Kidney epithelial cell (primary cell): ENCODE results near the gene ACP3. TPM values are rescaled to one million over a fixed set of nuclear protein-coding genes. Genes with fewer than 3 reads are reported as not detected.
A peak's percentile ranks its signal among the peaks of the same experiment; 100 is the strongest.

ENCODE experiments used
- DNase-seq: peaks from one replicate; pipeline ENCODE4 v3.0.0-alpha.2; 2010; ENCODE audit warnings: low read depth
- H3K27me3 ChIP-seq: 2 replicates; pipeline ENCODE4 v1.6.0; 2011; ENCODE audit warnings: low read length; ENCODE audit not compliant: control insufficient read depth, insufficient read depth
- H3K36me3 ChIP-seq: 2 replicates; pipeline ENCODE4 v1.5.1; 2011; ENCODE audit warnings: low read length; ENCODE audit not compliant: control insufficient read depth, insufficient read depth
- H3K4me3 ChIP-seq: 2 replicates; pipeline ENCODE4 v1.5.1; 2011; ENCODE audit warnings: low read depth, mild to moderate bottlenecking, control low read depth, low read length
- CTCF ChIP-seq: IDR thresholded peaks from 2 replicates; pipeline ENCODE4 v1.5.1; 2011; ENCODE audit warnings: mild to moderate bottlenecking, moderate library complexity, low read length, control low read depth, inconsistent platforms; ENCODE audit not compliant: insufficient read depth, poor library complexity, severe bottlenecking
- total RNA-seq: library from RNA; depleted of rRNA; stranded (reverse); fragments of >200 nt; gene quantifications from 2 replicates; pipeline ENCODE4 v1.2.3, GENCODE V29; 2015

Gene ACP3
- total RNA-seq, 1 donor from 2014 or later, result 0.46 TPM

DNA sequence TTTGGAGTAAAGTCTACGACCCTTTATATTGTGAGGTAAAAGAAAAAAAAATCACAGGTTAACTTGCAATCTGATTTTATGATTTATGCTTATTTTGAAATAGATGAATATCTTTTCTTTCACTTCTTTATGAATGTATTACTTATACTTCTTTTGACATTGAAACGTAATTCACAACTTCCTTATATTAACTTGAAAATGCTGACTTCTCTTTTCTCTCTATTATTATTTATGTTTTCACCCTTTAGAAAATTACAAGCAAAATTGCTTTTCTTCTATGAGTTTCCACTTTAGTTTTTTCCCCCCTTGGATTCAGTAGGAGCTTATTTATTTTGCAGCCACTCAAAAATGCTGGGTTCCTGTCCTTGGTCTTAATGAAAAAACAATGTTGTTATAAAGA, 25.4 kb downstream of the ACP3 start:
- Histone ChIP-seq H3K4me3 (no peak overlapping the region), H3K36me3 (no peaks in the 10 kb centered on the region), H3K27me3 (no peaks in the 10 kb centered on the region)
- DNase-seq, result no peak
- TF ChIP-seq CTCF, result no peak

GRCh38 chr3:132343018-132343612, 25.9 kb downstream of the ACP3 start:
- no peak for DNase-seq
- TF ChIP-seq CTCF, result peak; percentile 80
- no peaks in the 10 kb centered on the region for H3K27me3 ChIP-seq
- H3K36me3 ChIP-seq, result no peaks in the 10 kb centered on the region
- no peak overlapping the region for H3K4me3 ChIP-seq

DNA sequence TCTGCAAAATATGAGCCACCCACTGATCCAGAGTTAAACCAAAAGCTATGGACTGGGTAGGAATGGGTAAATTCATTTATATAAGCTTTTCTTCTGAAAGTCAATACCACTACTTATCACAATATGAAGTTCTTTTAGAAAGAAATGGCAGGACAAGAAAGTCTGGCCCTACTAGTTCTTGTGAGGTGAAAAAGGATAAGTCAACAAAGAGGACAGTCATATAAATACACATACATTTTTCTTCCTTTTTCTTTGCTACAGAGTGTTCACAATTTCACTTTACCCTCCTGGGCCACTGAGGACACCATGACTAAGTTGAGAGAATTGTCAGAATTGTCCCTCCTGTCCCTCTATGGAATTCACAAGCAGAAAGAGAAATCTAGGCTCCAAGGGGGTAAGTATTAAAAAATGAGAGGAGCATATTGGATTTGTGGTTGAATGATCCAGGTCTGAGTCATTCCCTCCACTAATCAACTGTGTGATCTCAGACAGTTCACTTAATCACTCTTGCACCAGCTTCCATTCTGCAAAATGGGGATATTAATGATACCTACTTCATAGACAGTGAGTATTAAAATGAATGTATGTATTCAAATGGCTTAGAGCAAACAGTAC, 27.6 kb downstream of the ACP3 start:
- Histone ChIP-seq H3K27me3 (no peaks in the 10 kb centered on the region), H3K36me3 (no peaks in the 10 kb centered on the region), H3K4me3 (no peak overlapping the region)
- TF ChIP-seq CTCF, result no peak
- DNase-seq, result no peak

DNA sequence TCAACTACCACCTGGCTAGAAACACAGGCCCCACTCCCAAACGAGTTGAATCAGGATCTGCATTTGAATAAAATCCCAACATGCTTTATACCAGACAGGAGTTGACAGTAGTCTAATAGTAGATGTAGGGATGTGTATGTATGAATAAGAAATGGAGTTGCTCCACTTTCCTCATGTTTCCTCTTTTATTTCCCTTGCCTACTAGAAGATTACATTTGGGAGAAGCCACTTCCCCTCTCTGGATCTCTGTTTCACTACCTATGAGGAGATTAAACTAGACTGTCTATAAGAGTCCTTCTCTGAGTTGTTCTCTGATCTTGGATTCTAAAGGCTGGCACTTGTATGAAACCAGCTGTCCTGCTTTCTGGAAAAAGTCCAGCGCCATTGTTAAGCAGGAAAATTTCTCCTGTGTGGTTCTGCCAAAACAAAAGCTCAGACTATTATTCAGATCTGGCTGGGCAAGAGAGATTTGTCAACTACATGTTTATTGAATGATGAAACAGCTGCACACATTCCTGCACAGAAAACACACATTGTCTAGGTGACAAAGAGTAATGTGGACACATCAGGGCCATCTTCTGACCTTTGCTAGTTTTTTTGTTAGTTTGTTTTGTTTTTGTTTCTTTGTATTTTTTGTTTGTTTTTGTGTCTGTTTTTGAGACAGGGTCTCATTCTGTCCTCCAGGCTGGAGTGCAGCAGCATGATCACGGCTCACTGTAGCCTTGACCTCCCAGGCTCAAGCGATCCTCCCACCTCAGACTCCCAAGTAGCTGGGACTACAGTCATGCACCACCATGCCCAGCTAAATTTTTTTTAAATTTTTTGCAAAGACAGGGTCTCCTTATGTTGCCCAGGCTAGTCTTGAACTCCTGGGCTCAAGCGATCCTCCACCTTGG, 29.9 kb downstream of the ACP3 start:
- Histone ChIP-seq H3K4me3 (no peak overlapping the region), H3K27me3 (no peaks in the 10 kb centered on the region), H3K36me3 (no peaks in the 10 kb centered on the region)
- TF ChIP-seq CTCF, result no peak
- peak; percentile 32 for DNase-seq

- Histone ChIP-seq H3K4me3 (no peak overlapping the region), H3K36me3 (no peaks in the 10 kb centered on the region), H3K27me3 (no peaks in the 10 kb centered on the region)
- no peak for DNase-seq
- TF ChIP-seq CTCF, result no peak
These were observed 30.6 kb downstream of the ACP3 start for GRCh38 chr3:132347811-132348210.
